ENCODE data around the gene PPOX.

Gene PPOX

DNA sequence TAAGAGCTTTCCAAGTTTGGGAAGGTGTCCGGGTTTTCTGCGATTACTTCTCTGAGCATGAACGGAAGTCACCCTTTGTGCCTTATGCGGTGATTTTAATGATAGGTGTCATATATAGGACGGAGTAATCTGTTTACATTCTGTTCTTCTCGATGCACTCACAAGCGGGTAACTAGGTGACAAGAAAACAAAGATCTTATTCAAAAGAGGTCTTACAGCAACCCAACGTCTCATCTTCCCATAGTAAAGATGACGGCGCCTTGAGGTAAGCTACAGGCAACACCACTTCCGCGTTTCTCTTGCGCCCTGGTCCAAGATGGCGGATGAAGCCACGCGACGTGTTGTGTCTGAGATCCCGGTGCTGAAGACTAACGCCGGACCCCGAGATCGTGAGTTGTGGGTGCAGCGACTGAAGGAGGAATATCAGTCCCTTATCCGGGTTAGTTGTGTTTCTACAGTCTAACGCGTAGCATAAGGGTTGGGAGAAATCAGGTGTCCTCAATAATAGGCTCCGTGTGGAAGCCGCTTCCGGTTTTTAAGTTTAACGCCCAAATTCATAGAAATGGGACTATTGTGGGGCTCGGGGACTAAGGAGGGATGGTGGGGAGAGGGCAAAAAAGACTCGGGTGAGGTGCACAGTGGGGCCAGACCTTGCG lies 12.4 kb upstream of the PPOX start, which contains the start of gene UFC1:
TSS of gene UFC1 (plus strand) at position 297 of the 656 bp plus-strand sequence. CDS start at position 317, 20 bp downstream.
- DNase-seq: peak; percentile 75

DNA sequence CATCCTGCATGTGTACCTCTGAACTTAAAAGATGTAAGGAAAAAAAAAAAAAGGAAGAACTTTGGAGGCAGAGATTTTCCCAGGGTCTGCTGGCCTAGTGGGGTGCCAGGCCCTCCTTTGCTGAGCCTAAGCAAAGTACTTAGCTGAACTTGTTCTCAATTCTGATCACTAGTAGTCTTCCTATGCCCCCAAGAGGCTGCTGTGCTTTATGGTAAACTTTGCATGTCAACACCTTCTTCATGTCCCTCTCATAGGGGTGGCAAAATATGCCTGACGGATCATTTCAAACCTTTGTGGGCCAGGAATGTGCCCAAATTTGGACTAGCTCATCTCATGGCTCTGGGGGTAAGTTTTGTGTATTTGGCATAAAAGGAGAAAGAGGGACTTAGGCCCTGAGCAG lies 8.4 kb upstream of the PPOX start:
- no peak for DNase-seq

DNA sequence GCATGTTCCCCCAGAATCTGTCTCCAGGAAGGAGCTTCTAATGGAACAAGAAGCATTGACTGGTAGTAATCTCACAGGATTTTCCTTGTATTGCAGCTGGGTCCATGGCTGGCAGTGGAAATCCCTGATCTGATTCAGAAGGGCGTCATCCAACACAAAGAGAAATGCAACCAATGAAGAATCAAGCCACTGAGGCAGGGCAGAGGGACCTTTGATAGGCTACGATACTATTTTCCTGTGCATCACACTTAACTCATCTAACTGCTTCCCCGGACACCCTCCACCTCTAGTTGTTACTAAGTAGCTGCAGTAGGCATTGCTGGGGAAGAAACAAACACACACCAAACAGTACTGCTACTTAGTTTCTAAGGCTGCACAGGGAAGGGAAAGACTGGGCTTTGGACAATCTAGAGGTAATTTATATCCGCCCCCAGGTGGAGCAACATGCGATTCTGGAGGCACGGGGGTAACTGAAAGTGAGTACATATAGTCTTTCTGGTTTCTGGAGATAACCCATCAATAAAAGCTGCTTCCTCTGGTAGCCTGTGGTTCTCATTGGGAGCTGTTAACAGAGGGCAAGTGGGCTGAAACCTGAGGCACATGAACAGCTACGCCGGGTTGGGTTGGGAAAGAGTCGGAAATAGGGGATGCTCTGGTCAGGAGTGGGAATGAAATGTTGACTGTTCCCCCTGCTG lies 7.8 kb upstream of the PPOX start:
- no peak for DNase-seq

DNA sequence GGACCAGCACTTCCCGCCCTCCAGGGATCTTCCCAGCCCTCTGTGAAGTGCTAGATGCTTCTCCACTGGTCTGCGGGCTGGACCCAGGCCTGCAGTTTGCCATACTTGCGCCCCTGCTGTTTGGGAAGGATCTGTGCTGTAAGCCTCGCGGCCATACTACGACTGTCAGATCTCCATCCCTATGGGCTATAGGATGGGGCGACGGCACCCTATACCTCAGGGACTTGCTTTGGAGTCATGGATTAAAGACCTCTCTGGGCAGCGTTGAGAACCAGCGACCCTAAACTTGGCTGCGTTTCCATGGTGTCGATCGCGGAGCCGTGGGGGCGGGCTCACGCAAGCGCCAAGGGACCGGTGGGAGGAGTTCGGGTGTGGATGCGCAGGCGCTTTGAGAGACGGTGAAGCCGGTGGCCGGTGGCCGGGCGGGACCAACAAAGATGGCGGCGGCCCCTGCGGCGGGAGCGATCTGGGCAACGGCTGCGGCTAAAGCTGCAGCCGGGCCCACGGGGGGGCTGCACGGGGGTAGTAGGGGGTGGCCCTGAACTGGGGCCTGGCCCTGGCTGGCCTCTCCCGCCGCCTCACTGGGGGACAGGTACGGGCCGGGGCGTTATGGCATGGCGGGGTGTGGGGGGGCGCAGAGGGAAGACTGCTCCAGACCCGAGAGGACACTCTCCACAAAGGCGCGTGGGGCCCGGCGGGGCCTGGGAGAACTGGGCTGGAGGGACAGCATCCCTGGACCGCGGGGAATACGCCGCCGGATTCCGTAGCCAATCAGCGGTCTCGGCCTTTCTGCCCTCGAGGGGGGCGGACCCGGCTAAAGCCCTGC lies 6.9 kb upstream of the PPOX start, which contains the start of gene USP21:
TSS of gene USP21 (plus strand) at position 414 of the 826 bp plus-strand sequence. CDS start 1,141 bp downstream, outside the sequence.
- peak; percentile 87 for DNase-seq

DNA sequence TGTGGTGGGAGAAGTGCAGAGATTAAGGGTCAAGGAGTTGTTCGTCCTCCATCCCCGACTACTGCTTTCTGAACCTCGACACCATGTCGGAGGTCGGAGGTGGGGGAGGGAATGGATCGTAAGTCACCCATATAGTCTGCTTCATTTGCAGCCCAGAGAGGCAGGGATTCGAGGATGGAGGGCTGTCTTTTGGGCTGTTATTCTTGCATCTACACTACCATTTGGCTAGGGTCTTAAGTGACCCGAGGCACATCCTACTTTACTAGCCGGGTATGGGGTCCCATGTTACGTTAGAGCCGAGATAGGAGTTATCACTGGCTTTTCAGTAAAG lies 6.3 kb upstream of the PPOX start:
- no peak for DNase-seq

DNA sequence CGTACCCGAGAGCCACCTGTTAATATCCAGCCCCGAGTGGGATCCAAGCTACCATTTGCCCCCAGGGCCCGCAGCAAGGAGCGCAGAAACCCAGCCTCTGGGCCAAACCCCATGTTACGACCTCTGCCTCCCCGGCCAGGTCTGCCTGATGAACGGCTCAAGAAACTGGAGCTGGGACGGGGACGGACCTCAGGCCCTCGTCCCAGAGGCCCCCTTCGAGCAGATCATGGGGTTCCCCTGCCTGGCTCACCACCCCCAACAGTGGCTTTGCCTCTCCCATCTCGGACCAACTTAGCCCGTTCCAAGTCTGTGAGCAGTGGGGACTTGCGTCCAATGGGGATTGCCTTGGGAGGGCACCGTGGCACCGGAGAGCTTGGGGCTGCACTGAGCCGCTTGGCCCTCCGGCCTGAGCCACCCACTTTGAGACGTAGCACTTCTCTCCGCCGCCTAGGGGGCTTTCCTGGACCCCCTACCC lies 5.5 kb upstream of the PPOX start:
- DNase-seq: no peak

DNA sequence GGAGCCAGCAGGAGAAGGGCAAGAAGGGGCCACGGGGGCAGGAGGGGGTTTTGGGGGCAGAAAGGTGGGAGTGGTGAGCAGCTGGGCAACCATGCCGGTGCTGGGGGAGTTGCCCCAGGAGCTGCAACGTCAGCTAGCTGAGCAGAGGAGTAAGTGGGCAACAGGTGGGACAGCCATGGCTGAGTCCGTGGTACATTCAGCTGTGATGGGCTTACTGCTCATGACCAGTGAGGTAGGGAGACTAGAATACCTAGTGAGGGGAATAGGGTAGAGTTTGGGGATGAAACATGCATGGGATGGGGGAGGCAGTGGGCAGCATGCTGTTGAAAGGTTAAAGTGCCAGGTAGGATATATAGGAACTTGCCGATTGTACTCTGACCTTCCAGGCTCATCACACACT lies 4.6 kb upstream of the PPOX start:
- no peak for DNase-seq

DNA sequence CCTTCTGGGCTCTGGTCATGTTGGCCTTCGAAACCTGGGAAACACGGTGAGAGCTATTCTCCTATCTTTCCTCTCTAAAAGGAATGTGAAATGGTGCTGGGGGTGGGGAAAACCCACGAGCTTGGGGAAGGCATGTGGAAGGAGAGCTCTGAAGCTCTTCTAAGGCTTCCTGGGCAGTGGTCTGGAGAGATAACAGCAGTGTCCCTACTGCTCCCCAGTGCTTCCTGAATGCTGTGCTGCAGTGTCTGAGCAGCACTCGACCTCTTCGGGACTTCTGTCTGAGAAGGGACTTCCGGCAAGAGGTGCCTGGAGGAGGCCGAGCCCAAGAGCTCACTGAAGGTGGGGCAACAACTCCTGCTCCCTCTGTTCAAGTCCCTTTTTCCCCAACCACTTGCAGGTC lies 4.2 kb upstream of the PPOX start:
- DNase-seq: no peak

DNA sequence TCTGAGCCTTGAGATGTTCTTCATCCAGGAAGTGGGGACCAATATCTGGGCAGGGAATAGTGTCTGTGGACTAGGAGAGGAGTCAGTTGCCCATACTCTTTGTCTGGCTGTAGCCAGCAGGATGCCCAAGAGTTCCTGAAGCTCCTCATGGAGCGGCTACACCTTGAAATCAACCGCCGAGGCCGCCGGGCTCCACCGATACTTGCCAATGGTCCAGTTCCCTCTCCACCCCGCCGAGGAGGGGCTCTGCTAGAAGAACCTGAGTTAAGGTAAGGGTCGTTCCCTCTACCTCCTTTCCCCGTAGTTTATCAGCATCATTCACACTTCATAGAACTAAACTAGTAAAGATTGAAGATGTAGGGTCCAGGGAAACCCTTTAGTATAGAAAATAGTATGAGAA lies 3.4 kb upstream of the PPOX start:
- DNase-seq: no peak

DNA sequence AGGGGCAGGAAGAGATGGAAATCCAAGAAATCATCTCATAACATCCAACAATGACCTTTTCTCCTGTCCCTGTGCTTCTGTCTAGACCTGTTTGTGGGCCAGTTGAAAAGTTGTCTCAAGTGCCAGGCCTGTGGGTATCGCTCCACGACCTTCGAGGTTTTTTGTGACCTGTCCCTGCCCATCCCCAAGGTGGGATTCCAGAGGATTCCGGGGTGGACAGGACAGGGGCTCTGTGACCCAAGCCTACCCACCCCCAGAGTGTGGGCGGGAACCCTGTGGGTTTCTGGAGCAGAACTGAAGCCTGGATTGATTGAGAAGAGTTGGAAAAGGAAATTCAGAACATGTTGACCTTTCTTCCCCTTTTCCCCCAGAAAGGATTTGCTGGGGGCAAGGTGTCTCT lies 2.4 kb upstream of the PPOX start:
- no peak for DNase-seq

DNA sequence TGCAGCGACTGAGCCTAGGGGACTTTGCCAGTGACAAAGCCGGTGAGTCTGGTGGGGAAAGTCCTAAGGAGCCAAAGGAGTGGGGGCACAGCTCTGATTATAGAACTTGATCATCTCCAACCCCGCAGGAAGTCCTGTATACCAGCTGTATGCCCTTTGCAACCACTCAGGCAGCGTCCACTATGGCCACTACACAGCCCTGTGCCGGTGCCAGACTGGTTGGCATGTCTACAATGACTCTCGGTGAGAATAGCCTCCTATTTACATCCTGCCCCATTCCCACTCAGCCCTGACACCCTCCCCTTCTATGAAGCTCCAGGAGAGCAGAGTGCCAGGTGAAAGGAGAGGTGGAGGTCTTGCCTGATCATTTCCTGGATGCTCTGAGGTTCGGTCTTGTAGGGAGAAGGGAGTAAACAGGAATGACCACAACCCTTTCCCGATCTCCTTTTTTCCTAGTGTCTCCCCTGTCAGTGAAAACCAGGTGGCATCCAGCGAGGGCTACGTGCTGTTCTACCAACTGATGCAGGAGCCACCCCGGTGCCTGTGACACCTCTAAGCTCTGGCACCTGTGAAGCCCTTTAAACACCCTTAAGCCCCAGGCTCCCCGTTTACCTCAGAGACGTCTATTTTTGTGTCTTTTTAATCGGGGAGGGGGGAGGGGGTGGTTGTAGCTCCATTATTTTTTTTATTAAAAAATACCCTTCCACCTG lies 1.2 kb upstream of the PPOX start:
- DNase-seq: no peak

DNA sequence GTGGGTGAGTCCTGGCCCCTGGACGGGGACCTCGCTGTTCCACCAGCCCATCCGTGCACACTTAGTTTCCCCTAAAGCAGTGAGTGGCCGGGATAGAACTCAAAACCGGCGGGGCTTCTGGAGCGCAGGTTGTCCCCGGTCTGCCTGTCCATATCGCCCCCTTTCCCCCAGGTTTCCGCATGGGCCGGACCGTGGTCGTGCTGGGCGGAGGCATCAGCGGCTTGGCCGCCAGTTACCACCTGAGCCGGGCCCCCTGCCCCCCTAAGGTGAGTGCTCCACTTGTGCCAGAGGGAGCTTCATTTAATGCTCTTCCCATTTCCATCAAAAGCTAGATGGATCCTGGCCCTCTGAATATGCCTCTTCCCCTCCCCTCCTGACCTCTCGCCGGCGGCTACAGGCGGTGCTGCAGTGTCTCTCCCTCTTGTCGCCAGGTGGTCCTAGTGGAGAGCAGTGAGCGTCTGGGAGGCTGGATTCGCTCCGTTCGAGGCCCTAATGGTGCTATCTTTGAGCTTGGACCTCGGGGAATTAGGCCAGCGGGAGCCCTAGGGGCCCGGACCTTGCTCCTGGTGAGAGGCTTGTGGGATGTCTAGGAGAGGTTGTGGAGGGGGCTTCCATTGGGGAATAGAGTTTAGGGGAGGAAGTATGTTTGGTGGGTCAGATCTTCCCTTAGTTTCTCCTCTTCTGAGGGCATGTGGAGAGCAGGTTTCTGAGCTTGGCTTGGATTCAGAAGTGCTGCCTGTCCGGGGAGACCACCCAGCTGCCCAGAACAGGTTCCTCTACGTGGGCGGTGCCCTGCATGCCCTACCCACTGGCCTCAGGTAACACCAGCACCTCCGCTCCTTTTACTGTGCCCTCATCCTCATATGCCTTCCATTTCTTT lies 683 bp downstream of the PPOX start:
- DNase-seq: no peak

DNA sequence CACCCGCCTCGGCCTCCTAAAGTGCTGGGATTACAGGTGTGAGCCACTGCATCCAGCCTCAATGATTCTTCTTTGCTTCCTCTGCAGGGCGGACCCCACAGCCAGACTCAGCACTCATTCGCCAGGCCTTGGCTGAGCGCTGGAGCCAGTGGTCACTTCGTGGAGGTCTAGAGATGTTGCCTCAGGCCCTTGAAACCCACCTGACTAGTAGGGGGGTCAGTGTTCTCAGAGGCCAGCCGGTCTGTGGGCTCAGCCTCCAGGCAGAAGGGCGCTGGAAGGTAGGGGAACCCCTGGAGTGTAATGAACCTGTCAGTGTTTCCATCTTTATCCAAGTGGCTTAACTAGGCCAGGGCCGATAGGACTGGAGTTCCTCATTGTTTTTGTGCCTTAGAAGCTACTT lies 2.7 kb downstream of the PPOX start:
- DNase-seq: no peak

DNA sequence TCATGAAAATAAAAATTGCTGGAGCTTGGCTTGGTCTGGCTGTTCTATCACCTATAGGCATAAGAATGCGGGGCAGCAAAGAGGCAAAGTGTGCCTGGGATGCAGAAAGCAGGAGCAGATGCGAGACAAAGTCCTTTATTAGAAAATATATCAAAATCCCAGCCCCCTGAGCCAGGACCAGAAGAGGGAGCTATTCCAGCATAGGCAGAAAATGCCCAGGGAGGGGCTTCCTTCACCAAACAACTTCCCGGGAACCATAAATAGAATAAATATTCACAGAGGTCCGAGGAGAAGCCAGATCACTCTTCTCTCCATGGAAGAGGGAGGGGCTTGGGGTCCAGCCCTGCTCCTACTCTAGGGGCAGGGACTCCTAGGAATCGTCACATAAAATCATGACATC lies 5.0 kb downstream of the PPOX start:
- DNase-seq: no peak

DNA sequence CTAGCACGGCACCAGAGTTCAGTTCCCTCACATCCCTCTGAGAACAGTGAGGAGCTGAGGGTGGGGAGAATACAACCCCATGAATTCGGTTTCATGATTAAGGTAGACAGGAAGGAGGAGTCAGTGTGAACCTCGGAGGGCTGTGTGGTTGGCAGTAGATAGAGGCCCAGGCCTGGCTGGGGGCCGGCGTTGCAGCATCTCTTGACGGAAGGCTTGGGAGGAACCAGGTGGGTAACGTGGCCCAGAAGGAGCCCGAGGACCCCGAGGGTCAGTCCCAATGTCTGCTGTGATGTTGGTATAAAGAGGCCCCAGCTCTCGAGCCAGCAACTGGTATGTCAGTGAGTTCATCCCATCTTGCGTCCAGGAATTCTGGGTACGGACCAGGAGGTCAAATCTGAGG lies 5.5 kb downstream of the PPOX start:
- DNase-seq: no peak

DNA sequence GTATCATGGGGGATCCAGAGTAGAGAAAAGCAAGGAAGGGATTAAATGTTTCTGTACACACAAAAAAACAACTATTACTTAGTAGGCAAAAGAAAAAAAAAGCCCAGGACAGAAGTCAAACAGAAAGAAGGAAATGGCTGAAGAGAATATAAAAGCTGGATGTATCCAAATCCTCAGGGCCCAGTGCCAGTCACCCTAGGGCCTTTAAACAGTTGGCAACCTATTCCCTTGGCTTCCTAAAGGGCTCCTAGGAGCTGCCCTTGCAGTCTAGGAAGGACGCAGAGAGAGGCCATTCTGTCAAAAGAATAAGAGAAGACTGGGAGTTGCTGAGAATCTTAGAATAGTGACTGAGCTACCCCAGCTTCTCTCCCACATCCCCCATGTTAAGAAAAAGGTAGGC lies 6.1 kb downstream of the PPOX start:
- no peak for DNase-seq

DNA sequence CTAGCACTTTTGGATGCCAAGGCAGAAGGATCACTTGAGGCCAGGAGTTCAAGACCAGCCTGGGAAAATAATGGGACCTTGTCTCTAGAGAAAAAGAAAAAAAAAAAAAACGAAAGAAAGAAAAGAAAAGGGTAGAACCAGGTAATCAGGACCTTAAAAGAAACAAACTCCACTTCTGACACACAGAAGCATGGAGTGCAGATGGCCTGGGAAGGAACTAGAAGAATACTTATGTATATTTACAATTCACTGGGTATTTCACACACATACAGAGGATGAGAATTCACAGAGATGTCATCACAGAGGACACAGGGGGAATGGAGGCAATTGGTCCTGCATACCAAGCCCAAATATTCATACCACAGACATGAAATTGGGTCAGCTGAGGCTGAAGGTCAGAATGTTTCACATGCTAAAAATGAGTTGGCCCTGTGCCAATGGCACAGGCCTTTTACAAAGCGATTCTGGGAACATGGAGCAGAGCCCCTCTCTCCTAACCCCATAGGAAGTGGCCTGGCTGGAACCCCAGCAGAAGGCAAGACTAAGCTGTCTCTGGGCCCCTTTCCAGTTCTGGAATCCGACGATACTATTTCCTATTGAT lies 6.7 kb downstream of the PPOX start:
- no peak for DNase-seq

DNA sequence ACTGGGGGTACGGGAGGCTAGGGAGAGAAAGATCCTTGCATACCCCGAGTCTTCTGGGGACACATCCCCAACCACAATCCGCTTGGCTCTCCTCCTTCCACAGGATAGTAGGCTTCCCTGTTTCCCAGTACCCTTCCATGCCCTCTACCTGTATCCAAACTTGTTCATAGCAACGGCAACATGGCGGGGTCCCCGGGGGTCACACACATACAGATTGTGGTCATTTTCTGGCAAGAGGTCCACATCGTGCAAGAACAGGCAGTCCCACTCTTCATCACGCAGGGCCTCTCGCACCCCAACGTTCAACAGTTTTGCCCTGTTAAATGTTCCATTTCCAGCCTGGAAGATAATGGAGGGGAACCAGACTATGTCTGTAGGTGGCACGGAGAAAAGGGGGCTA lies 7.5 kb downstream of the PPOX start:
- no peak for DNase-seq

DNA sequence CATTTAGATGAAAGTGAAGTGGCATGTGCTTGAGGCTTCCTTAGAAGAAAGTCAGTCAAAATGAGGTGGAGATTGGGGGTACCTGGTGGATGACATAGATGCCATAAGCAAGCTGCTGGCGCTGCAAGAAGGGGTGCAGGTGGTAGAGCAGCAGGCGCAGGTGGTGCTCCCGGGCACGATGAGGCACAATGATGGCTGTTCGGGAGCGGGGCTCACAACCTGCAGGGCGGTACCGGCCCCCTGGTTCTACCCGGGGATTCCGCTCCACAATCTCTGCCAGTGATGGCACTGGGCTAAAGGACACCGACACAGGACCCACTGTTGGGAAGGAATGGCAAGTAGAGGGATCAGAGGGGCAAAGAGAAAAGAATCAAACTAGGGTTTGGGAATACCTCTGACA lies 8.7 kb downstream of the PPOX start:
- DNase-seq: no peak

DNA sequence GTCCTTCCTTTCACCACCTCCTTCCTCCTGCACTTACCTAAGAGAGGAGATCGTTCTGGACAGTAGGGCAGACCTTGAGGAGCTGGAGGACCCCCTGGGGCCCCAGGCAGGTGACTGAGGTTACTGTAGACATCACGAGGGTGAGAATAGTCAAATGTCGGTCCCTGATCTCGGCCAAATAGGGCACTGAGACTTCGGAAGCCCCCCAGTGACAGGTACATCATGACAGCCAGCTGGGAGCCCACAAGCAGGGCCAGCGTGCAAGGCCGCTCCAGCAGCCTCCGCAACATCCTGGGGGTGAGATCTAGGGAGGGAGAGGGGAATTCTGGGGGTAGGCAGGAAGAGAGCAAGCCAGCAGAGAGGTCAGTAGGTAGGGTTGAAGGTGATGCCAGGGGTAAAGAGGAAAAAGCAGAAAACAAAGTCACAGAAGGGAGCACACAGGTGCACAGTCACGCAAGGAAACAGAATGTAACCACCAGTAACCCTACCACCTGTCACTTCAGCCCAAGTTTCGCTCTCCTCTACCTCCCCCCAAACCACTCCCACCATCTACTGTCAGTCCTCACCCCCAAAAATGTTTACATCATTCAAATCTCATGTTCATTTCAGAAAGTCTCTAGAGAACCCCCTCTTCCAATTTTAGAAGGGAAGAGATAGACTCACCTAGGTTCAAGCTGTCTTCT lies 9.7 kb downstream of the PPOX start:
- no peak for DNase-seq

DNA sequence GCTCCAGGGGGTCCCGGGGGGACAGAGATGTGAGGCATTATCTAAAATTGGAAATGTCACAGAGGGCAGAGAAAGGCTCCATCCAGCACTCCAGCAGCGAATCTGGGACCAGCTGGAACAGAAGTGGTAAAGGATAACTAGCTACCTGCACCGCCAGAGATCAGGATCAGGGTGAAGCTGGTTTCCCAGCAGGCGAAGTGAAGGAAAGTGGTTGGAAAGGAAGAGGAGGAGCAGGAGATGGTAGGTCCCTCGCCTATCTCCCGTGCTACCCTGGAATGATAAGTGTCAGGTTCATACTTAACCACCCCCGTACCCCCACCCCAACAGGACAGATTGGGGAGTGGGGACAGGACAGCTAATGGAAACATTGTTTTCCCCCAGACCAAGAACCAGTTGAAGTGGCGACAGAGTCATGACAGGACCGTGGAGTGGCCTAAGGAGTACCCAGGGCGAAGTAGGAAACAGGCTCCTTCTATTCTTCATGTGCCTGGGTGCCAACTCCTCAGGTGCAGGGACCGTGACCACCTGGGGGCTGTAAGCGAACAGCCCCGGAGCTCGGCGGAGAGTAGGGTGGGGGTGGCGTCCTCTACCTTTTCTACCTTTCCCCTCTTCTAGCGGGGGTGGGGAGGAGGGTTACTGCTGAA lies 10.4 kb downstream of the PPOX start:
- no peak for DNase-seq
